ENCODE measurements around the gene TFAP2E.

DNA sequence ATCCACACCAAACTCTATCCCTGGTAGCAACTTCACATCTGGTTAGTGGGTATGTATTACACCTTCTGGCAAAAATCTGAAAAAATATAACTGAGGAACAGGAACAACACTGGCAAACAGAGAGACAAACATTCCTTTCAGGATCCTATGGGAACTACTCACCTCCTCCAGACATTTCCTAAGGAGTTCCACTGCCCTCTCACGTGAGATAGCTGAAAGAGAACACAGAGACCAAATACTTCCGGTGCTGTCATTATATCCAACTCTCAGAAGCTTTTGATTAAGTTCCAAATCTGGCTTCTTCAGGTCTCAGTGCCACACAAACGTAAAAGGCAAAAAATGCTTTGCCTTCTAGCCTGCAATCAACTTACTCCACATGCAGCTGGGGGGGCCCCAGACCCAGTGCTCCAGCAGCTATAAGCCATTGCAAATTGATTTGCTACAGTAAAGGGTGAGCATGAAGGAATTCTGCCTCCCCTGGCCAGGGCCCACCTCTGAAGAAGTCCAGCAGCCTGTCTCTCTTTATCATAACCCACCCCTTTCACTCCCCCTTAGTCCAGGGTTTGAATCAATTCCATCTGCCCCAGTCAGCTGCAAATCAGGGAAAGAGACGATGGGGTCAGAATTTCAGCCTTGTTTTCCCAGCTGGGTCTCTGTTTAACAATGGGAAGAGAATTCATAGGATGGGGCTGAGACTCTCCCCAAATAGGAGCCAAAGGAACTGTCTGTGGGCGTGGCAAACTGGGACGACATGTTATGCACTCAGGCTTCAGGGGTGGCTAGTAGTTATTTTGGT lies 32.2 kb downstream of the TFAP2E start:
- TF ChIP-seq, protein P1, sequence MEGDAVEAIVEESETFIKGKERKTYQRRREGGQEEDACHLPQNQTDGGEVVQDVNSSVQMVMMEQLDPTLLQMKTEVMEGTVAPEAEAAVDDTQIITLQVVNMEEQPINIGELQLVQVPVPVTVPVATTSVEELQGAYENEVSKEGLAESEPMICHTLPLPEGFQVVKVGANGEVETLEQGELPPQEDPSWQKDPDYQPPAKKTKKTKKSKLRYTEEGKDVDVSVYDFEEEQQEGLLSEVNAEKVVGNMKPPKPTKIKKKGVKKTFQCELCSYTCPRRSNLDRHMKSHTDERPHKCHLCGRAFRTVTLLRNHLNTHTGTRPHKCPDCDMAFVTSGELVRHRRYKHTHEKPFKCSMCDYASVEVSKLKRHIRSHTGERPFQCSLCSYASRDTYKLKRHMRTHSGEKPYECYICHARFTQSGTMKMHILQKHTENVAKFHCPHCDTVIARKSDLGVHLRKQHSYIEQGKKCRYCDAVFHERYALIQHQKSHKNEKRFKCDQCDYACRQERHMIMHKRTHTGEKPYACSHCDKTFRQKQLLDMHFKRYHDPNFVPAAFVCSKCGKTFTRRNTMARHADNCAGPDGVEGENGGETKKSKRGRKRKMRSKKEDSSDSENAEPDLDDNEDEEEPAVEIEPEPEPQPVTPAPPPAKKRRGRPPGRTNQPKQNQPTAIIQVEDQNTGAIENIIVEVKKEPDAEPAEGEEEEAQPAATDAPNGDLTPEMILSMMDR (IDR thresholded peaks at IDR 0.05) = no peak
- TF ChIP-seq POLR2A (IDR thresholded peaks at IDR 0.05) = no peak
